NB4 (cell line): Measurements from ENCODE around the gene CDH23.

ENCODE experiments used
- POLR2A ChIP-seq: IDR thresholded peaks from 2 replicates; pipeline ENCODE4 v1.6.1; 2011; ENCODE audit warnings: mild to moderate bottlenecking; ENCODE audit not compliant: insufficient read length; ENCODE audit errors: extremely low read depth
- TF ChIP-seq, protein P1 (sequence below): IDR thresholded peaks from one replicate; pipeline ENCODE4 v1.5.1; 2012; ENCODE audit warnings: low read depth, low read length

DNA sequence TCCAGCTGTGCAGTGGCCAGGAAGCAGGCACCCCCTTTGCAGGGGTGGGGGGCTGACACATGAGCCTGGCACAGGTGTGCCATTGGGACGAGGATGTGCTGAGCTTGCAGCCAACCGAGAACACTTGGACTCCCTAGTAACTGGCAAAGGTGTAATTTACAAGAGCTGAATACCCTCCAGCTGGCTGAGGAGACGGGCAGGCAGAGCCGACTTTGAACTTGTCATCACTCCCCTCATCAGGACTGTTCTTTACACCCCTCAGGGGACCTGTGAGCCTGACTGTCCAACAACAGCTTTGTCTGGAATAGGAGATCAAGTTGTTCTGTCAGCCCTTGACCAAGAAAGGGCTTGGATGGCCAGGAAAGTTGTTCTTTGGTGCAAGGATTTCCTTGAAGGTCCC lies 61.2 kb downstream of the CDH23 start:
- no peak for TF ChIP-seq POLR2A
- TF ChIP-seq, protein P1, sequence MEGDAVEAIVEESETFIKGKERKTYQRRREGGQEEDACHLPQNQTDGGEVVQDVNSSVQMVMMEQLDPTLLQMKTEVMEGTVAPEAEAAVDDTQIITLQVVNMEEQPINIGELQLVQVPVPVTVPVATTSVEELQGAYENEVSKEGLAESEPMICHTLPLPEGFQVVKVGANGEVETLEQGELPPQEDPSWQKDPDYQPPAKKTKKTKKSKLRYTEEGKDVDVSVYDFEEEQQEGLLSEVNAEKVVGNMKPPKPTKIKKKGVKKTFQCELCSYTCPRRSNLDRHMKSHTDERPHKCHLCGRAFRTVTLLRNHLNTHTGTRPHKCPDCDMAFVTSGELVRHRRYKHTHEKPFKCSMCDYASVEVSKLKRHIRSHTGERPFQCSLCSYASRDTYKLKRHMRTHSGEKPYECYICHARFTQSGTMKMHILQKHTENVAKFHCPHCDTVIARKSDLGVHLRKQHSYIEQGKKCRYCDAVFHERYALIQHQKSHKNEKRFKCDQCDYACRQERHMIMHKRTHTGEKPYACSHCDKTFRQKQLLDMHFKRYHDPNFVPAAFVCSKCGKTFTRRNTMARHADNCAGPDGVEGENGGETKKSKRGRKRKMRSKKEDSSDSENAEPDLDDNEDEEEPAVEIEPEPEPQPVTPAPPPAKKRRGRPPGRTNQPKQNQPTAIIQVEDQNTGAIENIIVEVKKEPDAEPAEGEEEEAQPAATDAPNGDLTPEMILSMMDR: no peak
